Naive thymus-derived CD8-positive, alpha-beta T cell (primary cell): ENCODE results near the gene GINS3. TPM values are rescaled to one million over a fixed set of nuclear protein-coding genes. Genes with fewer than 3 reads are reported as not detected.

Source experiments
- ATAC-seq, 2 donors: fragments of 150-1000 bp; cut with Tn5 transposase in 1 of 2; sonication (Bioruptor Pico), chemical (Tn5 transposase) in 1 of 2; 1 replicate in 1 of 2; 2 replicates in 1 of 2; pipeline ENCODE4 v1.10.0; 2021; ENCODE audit warnings: mild to moderate bottlenecking in 2 of 2, moderate library complexity in 2 of 2
- POLR2A ChIA-PET: fragments of 350-600 bp; sonication (Branson Sonifier 250); formaldehyde crosslinking; loops from one replicate; lab custom pipeline; 2021; ENCODE audit warnings: antibody characterized with exemption; lab: Charles Lee
- DNase-seq, 10 donors: peaks; one replicate each; pipeline versions ENCODE4 v3.0.0 to v3.0.0-alpha.2; 2020 to 2022
- H3K27ac Mint-ChIP-seq, 10 donors: one replicate each; pipeline ENCODE4 v1.8.0; 2020 to 2022; ENCODE audit warnings: mild to moderate bottlenecking in 10 of 10, mixed read lengths in 10 of 10, moderate library complexity in 4 of 10, inconsistent platforms in 1 of 10
- H3K27me3 Mint-ChIP-seq, 5 donors: one replicate each; pipeline ENCODE4 v1.8.0; 2021 to 2022; ENCODE audit warnings: mixed read lengths in 5 of 5
- H3K36me3 Mint-ChIP-seq, 3 donors: one replicate each; pipeline ENCODE4 v1.8.0; 2020 to 2022; ENCODE audit warnings: mixed read lengths in 3 of 3, mild to moderate bottlenecking in 2 of 3, inconsistent platforms in 1 of 3
- H3K4me1 Mint-ChIP-seq, 4 donors: one replicate each; pipeline ENCODE4 v1.8.0; 2021 to 2022; ENCODE audit warnings: mixed read lengths in 4 of 4
- H3K4me3 Mint-ChIP-seq, 10 donors: one replicate each; pipeline ENCODE4 v1.8.0; 2020 to 2022; ENCODE audit warnings: mild to moderate bottlenecking in 10 of 10, mixed read lengths in 10 of 10, moderate library complexity in 6 of 10, inconsistent platforms in 1 of 10
- H3K9me3 Mint-ChIP-seq, 9 donors: one replicate each; pipeline ENCODE4 v1.8.0; 2020 to 2022; ENCODE audit warnings: mixed read lengths in 9 of 9, mild to moderate bottlenecking in 3 of 9, inconsistent platforms in 1 of 9, moderate library complexity in 1 of 9
- polyA plus RNA-seq, 3 donors: library from polyadenylated mRNA; unstranded; fragments of 300-500 nt; fragmentation: Illumina TruSeq; gene quantifications; one replicate each; pipeline ENCODE4 v1.2.3, GENCODE V29; 2021
- total RNA-seq, 8 experiments: library from RNA in 2 of 8; stranded (reverse) in 2 of 8; gene quantifications; one replicate each; pipeline ENCODE4 v1.2.3 and lab custom pipeline; 2021 to 2026

Gene GINS3
- total and polyA plus RNA-seq, 5 experiments from 2014 or later: 1.0 to 2.7 (median 1.9) TPM

GRCh38 chr16:58418026-58418425 is 25.8 kb downstream of the GINS3 start:
- Mint-ChIP-seq H3K4me3 (no peak overlapping the region), H3K27me3 (peaks cover 3 to 20% (median 12%) of the 10 kb centered on the region in 5 donors), H3K4me1 (peaks cover 0 to 8% (median 0%) of the 10 kb centered on the region in 4 donors), H3K9me3 (no peaks in the 10 kb centered on the region), H3K36me3 (no peaks in the 10 kb centered on the region), H3K27ac (peak overlapping the region in 1 of 10 donors; percentile 63)
- DNase-seq: no peak
- ATAC-seq: no peak
- POLR2A ChIA-PET: no interaction called here

- POLR2A ChIA-PET: no interaction called here
- no peak for ATAC-seq
- Mint-ChIP-seq H3K27ac (peak overlapping the region in 1 of 10 donors; percentile 63), H3K9me3 (no peaks in the 10 kb centered on the region), H3K4me3 (no peak overlapping the region), H3K27me3 (peaks cover 3 to 20% (median 12%) of the 10 kb centered on the region in 5 donors), H3K36me3 (no peaks in the 10 kb centered on the region), H3K4me1 (peaks cover 0 to 8% (median 0%) of the 10 kb centered on the region in 4 donors)
- DNase-seq: no peak
These were observed 26.3 kb downstream of the GINS3 start for GRCh38 chr16:58418601-58419000.

- POLR2A ChIA-PET: no interaction called here
- DNase-seq: no peak
- Mint-ChIP-seq H3K4me1 (peaks cover 0 to 8% (median 0%) of the 10 kb centered on the region in 4 donors), H3K4me3 (no peak overlapping the region), H3K27ac (no peak overlapping the region), H3K36me3 (no peaks in the 10 kb centered on the region), H3K27me3 (peaks cover 3 to 20% (median 12%) of the 10 kb centered on the region in 5 donors), H3K9me3 (no peaks in the 10 kb centered on the region)
- no peak for ATAC-seq
These were observed 27.1 kb downstream of the GINS3 start for GRCh38 chr16:58419241-58419990.

- no peak for ATAC-seq
- H3K9me3 Mint-ChIP-seq: no peaks in the 10 kb centered on the region
- POLR2A ChIA-PET: no interaction called here
These were observed 28.8 kb downstream of the GINS3 start for GRCh38 chr16:58421059-58421458.

GRCh38 chr16:58421529-58421928 is 29.3 kb downstream of the GINS3 start:
- no peak for DNase-seq
- POLR2A ChIA-PET: no interaction called here
- H3K36me3 Mint-ChIP-seq: no peaks in the 10 kb centered on the region
- H3K9me3 Mint-ChIP-seq: no peaks in the 10 kb centered on the region
- H3K27me3 Mint-ChIP-seq: peaks cover 3 to 20% (median 12%) of the 10 kb centered on the region in 5 donors
- H3K4me3 Mint-ChIP-seq: no peak overlapping the region
- H3K27ac Mint-ChIP-seq: no peak overlapping the region
- H3K4me1 Mint-ChIP-seq: peaks cover 7 to 25% (median 17%) of the 10 kb centered on the region in 4 donors
- ATAC-seq: no peak

More at GRCh38 chr16:58421059-58421458, 28.8 kb downstream of the GINS3 start:
- Mint-ChIP-seq H3K27ac (no peak overlapping the region), H3K27me3 (peaks cover 3 to 20% (median 12%) of the 10 kb centered on the region in 5 donors), H3K4me1 (peaks cover 5 to 21% (median 13%) of the 10 kb centered on the region in 4 donors), H3K4me3 (no peak overlapping the region), H3K36me3 (no peaks in the 10 kb centered on the region)
- DNase-seq: no peak

- DNase-seq (no peak), ATAC-seq (no peak)
- H3K36me3 Mint-ChIP-seq: no peaks in the 10 kb centered on the region
- H3K27ac Mint-ChIP-seq: no peak overlapping the region
- no peaks in the 10 kb centered on the region for H3K9me3 Mint-ChIP-seq
- POLR2A ChIA-PET: no interaction called here
- H3K27me3 Mint-ChIP-seq: peaks cover 3 to 11% (median 6%) of the 10 kb centered on the region in 5 donors
- H3K4me1 Mint-ChIP-seq: peaks cover 11 to 34% (median 27%) of the 10 kb centered on the region in 4 donors
- no peak overlapping the region for H3K4me3 Mint-ChIP-seq
These were observed 30.5 kb downstream of the GINS3 start for GRCh38 chr16:58422809-58423208.

- H3K36me3 Mint-ChIP-seq: no peaks in the 10 kb centered on the region
- DNase-seq: no peak
- H3K27me3 Mint-ChIP-seq: peaks cover 0 to 4% (median 3%) of the 10 kb centered on the region in 5 donors
- H3K9me3 Mint-ChIP-seq: no peaks in the 10 kb centered on the region
- peak overlapping the region in 4 of 10 donors; percentile 12 to 52 (median 32) for H3K27ac Mint-ChIP-seq
- no peak for ATAC-seq
- POLR2A ChIA-PET: no interaction called here
- H3K4me1 Mint-ChIP-seq: peaks cover 13 to 28% (median 27%) of the 10 kb centered on the region in 4 donors
- H3K4me3 Mint-ChIP-seq: peak overlapping the region in 3 of 10 donors; percentile 7 to 76 (median 22)
These were observed 33.0 kb downstream of the GINS3 start for GRCh38 chr16:58425245-58425644.

- POLR2A ChIA-PET: no interaction called here
- Mint-ChIP-seq H3K9me3 (no peaks in the 10 kb centered on the region), H3K27ac (peak overlapping the region in 5 of 10 donors; percentile 12 to 86 (median 72)), H3K36me3 (no peaks in the 10 kb centered on the region), H3K4me3 (peak overlapping the region in 9 of 10 donors; percentile 9 to 76 (median 56)), H3K27me3 (peaks cover 0 to 3% (median 0%) of the 10 kb centered on the region in 5 donors), H3K4me1 (peaks cover 13 to 28% (median 27%) of the 10 kb centered on the region in 4 donors)
- ATAC-seq: peak; percentile 67 to 86
- DNase-seq: peak in 5 of 10 donors; percentile 1 to 12 (median 6)
These were observed 33.7 kb downstream of the GINS3 start for GRCh38 chr16:58425756-58426494.

GRCh38 chr16:58426966-58427365 is 34.7 kb downstream of the GINS3 start:
- no peaks in the 10 kb centered on the region for H3K36me3 Mint-ChIP-seq
- H3K27me3 Mint-ChIP-seq: peaks cover 0 to 3% (median 0%) of the 10 kb centered on the region in 5 donors
- no peak for ATAC-seq
- DNase-seq: no peak
- peaks cover 13 to 28% (median 26%) of the 10 kb centered on the region in 4 donors for H3K4me1 Mint-ChIP-seq
- POLR2A ChIA-PET: no interaction called here
- peak overlapping the region in 6 of 10 donors; percentile 3 to 61 (median 17) for H3K27ac Mint-ChIP-seq
- H3K4me3 Mint-ChIP-seq: peak overlapping the region in 4 of 10 donors; percentile 15 to 48 (median 31)
- no peaks in the 10 kb centered on the region for H3K9me3 Mint-ChIP-seq

GRCh38 chr16:58428621-58429542 is 36.6 kb downstream of the GINS3 start:
- no peaks in the 10 kb centered on the region for H3K9me3 Mint-ChIP-seq
- POLR2A ChIA-PET: no interaction called here
- H3K4me3 Mint-ChIP-seq: no peak overlapping the region
- H3K27me3 Mint-ChIP-seq: peaks cover 0 to 1% (median 0%) of the 10 kb centered on the region in 5 donors
- ATAC-seq (no peak), DNase-seq (no peak)
- H3K36me3 Mint-ChIP-seq: no peaks in the 10 kb centered on the region
- peaks cover 13 to 28% (median 26%) of the 10 kb centered on the region in 4 donors for H3K4me1 Mint-ChIP-seq
- peak overlapping the region in 1 of 10 donors; percentile 55 for H3K27ac Mint-ChIP-seq

GRCh38 chr16:58430718-58431117 is 38.4 kb downstream of the GINS3 start:
- H3K4me1 Mint-ChIP-seq: peaks cover 11 to 18% (median 17%) of the 10 kb centered on the region in 4 donors
- H3K36me3 Mint-ChIP-seq: no peaks in the 10 kb centered on the region
- peaks cover 0 to 1% (median 0%) of the 10 kb centered on the region in 9 donors for H3K9me3 Mint-ChIP-seq
- H3K27me3 Mint-ChIP-seq: peaks cover 0 to 1% (median 0%) of the 10 kb centered on the region in 5 donors
- no peak overlapping the region for H3K27ac Mint-ChIP-seq
- DNase-seq: no peak
- POLR2A ChIA-PET: no interaction called here
- no peak overlapping the region for H3K4me3 Mint-ChIP-seq
- ATAC-seq: no peak

- peaks cover 0 to 10% (median 2%) of the 10 kb centered on the region in 9 donors for H3K9me3 Mint-ChIP-seq
These were observed 41.3 kb downstream of the GINS3 start for GRCh38 chr16:58433569-58433951.

More at GRCh38 chr16:58433569-58433951, 41.3 kb downstream of the GINS3 start:
- Mint-ChIP-seq H3K27ac (no peak overlapping the region), H3K4me1 (no peaks in the 10 kb centered on the region), H3K4me3 (no peak overlapping the region), H3K36me3 (peaks cover 0 to 2% (median 0%) of the 10 kb centered on the region in 3 donors), H3K27me3 (peaks cover 0 to 3% (median 0%) of the 10 kb centered on the region in 5 donors)
- DNase-seq: no peak
- ATAC-seq: no peak
- POLR2A ChIA-PET: no interaction called here
